Thyroid gland (tissue), 4 donors: ENCODE measurements around the gene SDCCAG8. TPM values are rescaled to one million over a fixed set of nuclear protein-coding genes. Genes with fewer than 3 reads are reported as not detected.

ENCODE experiments used
- DNase-seq, 2 donors: peaks; one replicate each; pipeline ENCODE4 v3.0.0-alpha.2; 2019
- H3K27ac ChIP-seq, 3 donors: fragments of 200-600 bp; sonication (generic); 1 replicate in 2 of 3; 2 replicates in 1 of 3; pipeline ENCODE4 v1.5.1; 2016 to 2019; ENCODE audit warnings: mild to moderate bottlenecking in 1 of 3, moderate library complexity in 1 of 3
- H3K27me3 ChIP-seq: fragments of 200-600 bp; sonication (generic); one replicate; pipeline ENCODE4 v1.5.1; 2019
- H3K36me3 ChIP-seq, 2 donors: fragments of 200-600 bp; sonication (generic); one replicate each; pipeline ENCODE4 v1.5.1; 2016 to 2019
- H3K4me1 ChIP-seq, 2 donors: fragments of 200-600 bp; sonication (generic); one replicate each; pipeline ENCODE4 v1.5.1; 2017 to 2019
- H3K4me3 ChIP-seq, 3 donors: fragments of 200-600 bp; sonication (generic); replicated peaks in 1 of 3; 1 replicate in 2 of 3; 2 replicates in 1 of 3; pipeline ENCODE4 v1.5.1; 2016; ENCODE audit warnings: mild to moderate bottlenecking in 1 of 3
- H3K9me3 ChIP-seq: fragments of 200-600 bp; sonication (generic); one replicate; pipeline ENCODE4 v1.5.1; 2017
- POLR2A ChIP-seq, 2 donors: fragments of 450-650 bp; IDR thresholded peaks; one replicate each; pipeline ENCODE4 v1.6.1; 2017; ENCODE audit warnings: antibody characterized with exemption in 2 of 2, mild to moderate bottlenecking in 2 of 2, moderate library complexity in 1 of 2
- WGBS, 2 donors: methylation state at CpG; one replicate each; pipeline ENCODE4 v1.1.5; 2017; 5-methylcytosine and 5-hydroxymethylcytosine counted together
- intact Hi-C: fragments of 100-400 bp; cut with DNase I; formaldehyde crosslinking; loops from one replicate; pipeline ENCODE4 v1.15.1; 2023
- microRNA-seq: library from miRNA; unstranded; fragments of <30 nt; microRNA quantifications from one replicate; pipeline ENCODE4, GENCODE V29; 2016
- small RNA-seq: library from RNA; depleted of rRNA; stranded (forward); fragments of <200 nt; gene quantifications from one replicate; pipeline ENCODE3, GENCODE V24; 2016
- total RNA-seq, 4 donors: library from RNA; depleted of rRNA; stranded (reverse); fragments of >200 nt; gene quantifications; one replicate each; pipeline ENCODE4 v1.2.3, GENCODE V29; 2016
- TF ChIP-seq, protein P1 (sequence below), 6 experiments: fragments of 200-600 bp in 3 of 6; fragments of 450-650 bp in 3 of 6; sonication (generic) in 3 of 6; IDR thresholded peaks; one replicate each; pipeline ENCODE4 v1.5.1; 2016 to 2019; ENCODE audit warnings: antibody characterized with exemption in 6 of 6, mild to moderate bottlenecking in 2 of 6, inconsistent platforms in 1 of 6, moderate library complexity in 1 of 6

SDCCAG8 gene
- total RNA-seq, 4 donors from 2014 or later, result 105 to 193 (median 115) TPM

DNA sequence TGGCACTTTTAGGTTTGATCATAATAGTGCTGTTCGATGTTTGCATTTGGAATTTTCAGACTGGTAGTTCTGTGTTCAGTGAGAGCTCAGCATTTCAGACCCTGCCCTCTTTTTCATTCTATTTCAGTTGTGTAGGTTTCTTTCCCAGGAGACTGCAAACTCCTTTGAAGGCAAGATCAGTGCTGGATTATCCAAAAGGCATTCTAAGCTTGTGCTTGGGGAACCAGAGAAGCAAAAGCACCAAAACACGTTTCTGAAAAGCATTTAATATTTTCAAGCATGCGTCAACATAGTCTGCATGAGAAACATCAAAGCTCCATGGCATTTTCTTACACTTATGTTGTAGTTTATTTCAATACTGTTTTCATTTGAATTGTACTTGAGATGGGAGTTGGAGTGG lies 292.1 kb downstream of the SDCCAG8 start:
- TF ChIP-seq, protein P1, sequence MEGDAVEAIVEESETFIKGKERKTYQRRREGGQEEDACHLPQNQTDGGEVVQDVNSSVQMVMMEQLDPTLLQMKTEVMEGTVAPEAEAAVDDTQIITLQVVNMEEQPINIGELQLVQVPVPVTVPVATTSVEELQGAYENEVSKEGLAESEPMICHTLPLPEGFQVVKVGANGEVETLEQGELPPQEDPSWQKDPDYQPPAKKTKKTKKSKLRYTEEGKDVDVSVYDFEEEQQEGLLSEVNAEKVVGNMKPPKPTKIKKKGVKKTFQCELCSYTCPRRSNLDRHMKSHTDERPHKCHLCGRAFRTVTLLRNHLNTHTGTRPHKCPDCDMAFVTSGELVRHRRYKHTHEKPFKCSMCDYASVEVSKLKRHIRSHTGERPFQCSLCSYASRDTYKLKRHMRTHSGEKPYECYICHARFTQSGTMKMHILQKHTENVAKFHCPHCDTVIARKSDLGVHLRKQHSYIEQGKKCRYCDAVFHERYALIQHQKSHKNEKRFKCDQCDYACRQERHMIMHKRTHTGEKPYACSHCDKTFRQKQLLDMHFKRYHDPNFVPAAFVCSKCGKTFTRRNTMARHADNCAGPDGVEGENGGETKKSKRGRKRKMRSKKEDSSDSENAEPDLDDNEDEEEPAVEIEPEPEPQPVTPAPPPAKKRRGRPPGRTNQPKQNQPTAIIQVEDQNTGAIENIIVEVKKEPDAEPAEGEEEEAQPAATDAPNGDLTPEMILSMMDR (IDR thresholded peaks at IDR 0.05), result no peak
- no peak for TF ChIP-seq POLR2A (IDR thresholded peaks at IDR 0.05)
- Histone ChIP-seq H3K27ac (no peak overlapping the region), H3K36me3 (peaks cover 0 to 4% of the 10 kb centered on the region in 2 donors), H3K9me3 (no peaks in the 10 kb centered on the region), H3K4me3 (no peak overlapping the region), H3K4me1 (no peaks in the 10 kb centered on the region), H3K27me3 (no peaks in the 10 kb centered on the region)
- no peak for DNase-seq
- intact Hi-C loops, result no loop called here
- WGBS, 2 donors, result 89 to 91% methylated on average over 3 of the region's 3 CpGs

GRCh38 chr1:243548516-243548915 lies 292.7 kb downstream of the SDCCAG8 start:
- Histone ChIP-seq H3K27ac (no peak overlapping the region), H3K36me3 (peaks cover 0 to 4% of the 10 kb centered on the region in 2 donors), H3K4me3 (no peak overlapping the region), H3K27me3 (no peaks in the 10 kb centered on the region), H3K9me3 (no peaks in the 10 kb centered on the region), H3K4me1 (no peaks in the 10 kb centered on the region)
- TF ChIP-seq POLR2A (IDR thresholded peaks at IDR 0.05), result no peak
- TF ChIP-seq, protein P1 (IDR thresholded peaks at IDR 0.05), result no peak
- no peak for DNase-seq
- intact Hi-C loops, result no loop called here
- 96 to 97% methylated on average over 1 of the region's 1 CpG for WGBS, 2 donors

GRCh38 chr1:243549108-243549507 lies 293.3 kb downstream of the SDCCAG8 start:
- Histone ChIP-seq H3K9me3 (no peaks in the 10 kb centered on the region), H3K27ac (no peak overlapping the region), H3K27me3 (no peaks in the 10 kb centered on the region), H3K4me3 (no peak overlapping the region), H3K4me1 (no peaks in the 10 kb centered on the region), H3K36me3 (peaks cover 0 to 4% of the 10 kb centered on the region in 2 donors)
- intact Hi-C loops, result no loop called here
- DNase-seq, result no peak
- TF ChIP-seq, protein P1 (IDR thresholded peaks at IDR 0.05), result no peak

Small RNAs within 50 kb of the gene (microRNA-seq; reads per million reads assigned to microRNA genes)
- gene MIR4677, result 1.8 reads per million

Small RNAs within 50 kb of the gene (small RNA-seq; reads per million reads assigned to genes)
- gene MIR4677, result 1.8 reads per million, percentile 51 among the genes with 10 or more reads in this experiment

Other genes starting within 250 kb of the SDCCAG8 start
- 10 to 100 TPM; 62.8 to 93.8 (median 75.3) TPM for gene CEP170, start 760 bp upstream of the SDCCAG8 start, total RNA-seq